Gastrocnemius medialis (tissue), 4 donors: Measurements from ENCODE around the gene DNM1. TPM values are rescaled to one million over a fixed set of nuclear protein-coding genes. Genes with fewer than 3 reads are reported as not detected.

Experiments
- ATAC-seq, 2 donors: fragments of 150-250 bp; one replicate each; pipeline ENCODE4 v1.9.1; 2016
- DNase-seq, 2 donors: peaks; one replicate each; pipeline ENCODE4 v3.0.0-alpha.2; 2019
- H3K27ac ChIP-seq, 4 donors: fragments of 200-600 bp; sonication (generic); 1 replicate in 1 of 4; 2 replicates in 3 of 4; pipeline ENCODE4 v1.5.1; 2016 to 2018; ENCODE audit warnings: mild to moderate bottlenecking in 2 of 4, moderate library complexity in 1 of 4
- H3K27me3 ChIP-seq, 3 donors: fragments of 200-600 bp; sonication (generic) in 2 of 3; 1 replicate in 1 of 3; 2 replicates in 2 of 3; pipeline versions ENCODE4 v1.5.1 to v1.6.0; 2016 to 2019; ENCODE audit warnings: mild to moderate bottlenecking in 1 of 3, moderate library complexity in 1 of 3
- H3K36me3 ChIP-seq, 2 donors: fragments of 200-600 bp; sonication (generic) in 1 of 2; one replicate each; pipeline ENCODE4 v1.5.1; 2017 to 2018
- H3K4me1 ChIP-seq, 2 donors: fragments of 200-600 bp; sonication (generic) in 1 of 2; one replicate each; pipeline ENCODE4 v1.5.1; 2016 to 2017; ENCODE audit warnings: mild to moderate bottlenecking in 2 of 2
- H3K4me3 ChIP-seq, 4 donors: fragments of 200-600 bp; sonication (generic) in 3 of 4; 1 replicate in 1 of 4; 2 replicates in 3 of 4; pipeline ENCODE4 v1.5.1; 2016 to 2019; ENCODE audit warnings: mild to moderate bottlenecking in 2 of 4
- H3K9me3 ChIP-seq, 3 donors: fragments of 200-600 bp; sonication (generic) in 2 of 3; 1 replicate in 1 of 3; 2 replicates in 2 of 3; pipeline ENCODE4 v1.5.1; 2016 to 2019
- POLR2A ChIP-seq, 2 donors: fragments of 450-650 bp; IDR thresholded peaks; one replicate each; pipeline ENCODE4 v1.6.1; 2017; ENCODE audit warnings: antibody characterized with exemption in 2 of 2, mild to moderate bottlenecking in 2 of 2, moderate library complexity in 2 of 2
- in situ Hi-C, 4 donors: fragments of 200-750 bp; cut with MboI; loops; one replicate each; pipeline versions ENCODE4 v1.15.0 to v1.8.0; 2017; ENCODE audit warnings: low sequenced_read_pairs in 4 of 4
- intact Hi-C: fragments of 100-400 bp; cut with DNase I; formaldehyde crosslinking; loops from one replicate; pipeline ENCODE4 v1.15.1; 2023; ENCODE audit warnings: low total_unique reads
- total RNA-seq, 4 donors: library from RNA; depleted of rRNA; stranded (reverse); fragments of >200 nt; gene quantifications; one replicate each; pipeline versions ENCODE4 v1.1.0 to v1.2.3, GENCODE V29; 2016
- TF ChIP-seq, protein P1 (sequence below), 5 experiments: fragments of 450-650 bp in 3 of 5; fragments of 200-600 bp in 2 of 5; sonication (generic) in 2 of 5; IDR thresholded peaks in 4 of 5; conservative IDR thresholded peaks in 1 of 5; 1 replicate in 4 of 5; 2 replicates in 1 of 5; pipeline ENCODE4 v1.5.1; 2016 to 2019; ENCODE audit warnings: antibody characterized with exemption in 5 of 5, mild to moderate bottlenecking in 3 of 5, moderate library complexity in 3 of 5

Gene DNM1
- total RNA-seq, 4 donors from 2014 or later, result 1.8 to 3.8 (median 2.0) TPM

DNA sequence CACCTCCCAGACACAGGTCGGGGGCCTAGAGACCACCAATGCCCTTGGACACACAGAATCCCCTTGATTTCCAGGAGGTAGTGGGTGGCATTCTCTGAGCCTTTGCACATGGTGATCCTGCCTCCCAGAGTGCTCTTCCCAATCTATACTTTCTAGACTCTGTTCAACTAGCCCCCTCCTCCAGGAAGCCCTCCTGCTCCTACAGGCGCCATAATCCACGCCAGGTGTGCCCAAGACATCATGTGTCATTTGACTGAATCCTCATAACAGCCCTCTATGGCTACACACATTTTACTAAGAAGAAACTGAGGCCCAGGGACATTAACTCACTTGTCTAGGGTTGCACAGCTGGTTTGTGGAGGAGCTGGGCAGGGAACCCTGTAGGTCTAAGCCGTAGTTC, 36.0 kb upstream of the DNM1 start:
- Histone ChIP-seq H3K4me3 (no peak overlapping the region), H3K27me3 (no peaks in the 10 kb centered on the region), H3K9me3 (no peaks in the 10 kb centered on the region), H3K27ac (no peak overlapping the region), H3K4me1 (no peaks in the 10 kb centered on the region), H3K36me3 (peaks cover 0 to 75% of the 10 kb centered on the region in 2 donors)
- ATAC-seq, result no peak
- intact Hi-C loops (no loop called here), in situ Hi-C loops (no loop called here)
- no peak for DNase-seq
- TF ChIP-seq POLR2A (IDR thresholded peaks at IDR 0.05), result no peak
- TF ChIP-seq, protein P1, sequence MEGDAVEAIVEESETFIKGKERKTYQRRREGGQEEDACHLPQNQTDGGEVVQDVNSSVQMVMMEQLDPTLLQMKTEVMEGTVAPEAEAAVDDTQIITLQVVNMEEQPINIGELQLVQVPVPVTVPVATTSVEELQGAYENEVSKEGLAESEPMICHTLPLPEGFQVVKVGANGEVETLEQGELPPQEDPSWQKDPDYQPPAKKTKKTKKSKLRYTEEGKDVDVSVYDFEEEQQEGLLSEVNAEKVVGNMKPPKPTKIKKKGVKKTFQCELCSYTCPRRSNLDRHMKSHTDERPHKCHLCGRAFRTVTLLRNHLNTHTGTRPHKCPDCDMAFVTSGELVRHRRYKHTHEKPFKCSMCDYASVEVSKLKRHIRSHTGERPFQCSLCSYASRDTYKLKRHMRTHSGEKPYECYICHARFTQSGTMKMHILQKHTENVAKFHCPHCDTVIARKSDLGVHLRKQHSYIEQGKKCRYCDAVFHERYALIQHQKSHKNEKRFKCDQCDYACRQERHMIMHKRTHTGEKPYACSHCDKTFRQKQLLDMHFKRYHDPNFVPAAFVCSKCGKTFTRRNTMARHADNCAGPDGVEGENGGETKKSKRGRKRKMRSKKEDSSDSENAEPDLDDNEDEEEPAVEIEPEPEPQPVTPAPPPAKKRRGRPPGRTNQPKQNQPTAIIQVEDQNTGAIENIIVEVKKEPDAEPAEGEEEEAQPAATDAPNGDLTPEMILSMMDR (IDR thresholded peaks at IDR 0.05 in 4 of 5, conservative IDR thresholded peaks at IDR 0.05 in 1 of 5), result no peak

DNA sequence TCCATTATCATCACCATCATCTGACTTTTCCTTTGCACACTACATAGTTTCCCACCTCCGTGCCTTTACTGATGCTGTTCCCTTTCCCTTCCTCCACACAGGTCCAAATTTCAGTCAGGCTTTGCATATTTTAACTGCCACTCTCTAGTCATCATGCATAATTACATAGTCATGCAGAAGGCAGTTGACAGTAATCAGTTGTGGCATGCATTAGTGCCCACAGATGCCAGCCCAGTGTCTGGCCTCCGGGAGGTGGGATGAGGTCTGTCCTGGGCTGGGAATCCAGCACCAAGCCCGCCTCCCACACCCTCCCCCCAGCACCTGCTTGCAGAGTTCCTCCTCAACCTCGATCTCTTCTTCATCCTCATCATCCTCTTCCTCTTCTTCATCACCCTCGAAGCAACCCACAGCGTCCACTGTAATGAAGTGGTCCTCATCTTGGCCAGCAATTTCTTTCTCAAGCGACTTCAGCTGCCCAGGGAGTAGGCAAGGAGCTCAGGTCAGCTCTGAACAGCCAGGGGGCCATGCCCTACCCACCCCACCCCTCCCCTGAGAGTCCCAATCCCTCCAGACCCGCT, 34.4 kb upstream of the DNM1 start:
- Histone ChIP-seq H3K4me1 (no peaks in the 10 kb centered on the region), H3K27ac (no peak overlapping the region), H3K27me3 (no peaks in the 10 kb centered on the region), H3K4me3 (no peak overlapping the region), H3K36me3 (peaks cover 0 to 64% of the 10 kb centered on the region in 2 donors), H3K9me3 (no peaks in the 10 kb centered on the region)
- intact Hi-C loops (no loop called here), in situ Hi-C loops (no loop called here)
- no peak for DNase-seq
- ATAC-seq, result no peak
- TF ChIP-seq, protein P1 (IDR thresholded peaks at IDR 0.05 in 4 of 5, conservative IDR thresholded peaks at IDR 0.05 in 1 of 5), result no peak
- TF ChIP-seq POLR2A (IDR thresholded peaks at IDR 0.05), result no peak

DNA sequence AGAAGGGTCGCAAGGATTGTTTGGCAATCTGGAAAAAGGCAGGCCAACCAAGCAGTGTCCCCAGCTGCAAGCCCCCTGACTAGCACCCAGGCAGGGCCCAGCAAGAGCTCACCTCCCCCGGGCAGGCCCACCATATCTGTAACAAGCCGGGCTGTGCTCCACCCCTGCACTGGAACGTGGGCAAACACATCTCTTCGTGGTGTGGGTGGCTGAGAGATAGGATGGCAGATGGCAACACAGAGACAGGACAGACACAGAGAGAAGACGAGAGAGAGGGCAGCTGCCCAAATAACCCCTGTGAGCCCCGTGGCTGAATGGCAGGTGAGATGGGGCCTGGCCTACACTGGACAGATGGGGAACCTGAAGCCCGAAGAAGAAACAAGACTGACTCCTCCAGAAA, 33.7 kb upstream of the DNM1 start:
- H3K4me3 ChIP-seq, result no peak overlapping the region
- peaks cover 0 to 63% of the 10 kb centered on the region in 2 donors for H3K36me3 ChIP-seq
- no peaks in the 10 kb centered on the region for H3K4me1 ChIP-seq
- DNase-seq (no peak), ATAC-seq (no peak)
- intact Hi-C loops (no loop called here), in situ Hi-C loops (no loop called here)
- H3K27ac ChIP-seq, result no peak overlapping the region
- H3K27me3 ChIP-seq, result no peaks in the 10 kb centered on the region
- no peaks in the 10 kb centered on the region for H3K9me3 ChIP-seq
- TF ChIP-seq, protein P1 (IDR thresholded peaks at IDR 0.05 in 4 of 5, conservative IDR thresholded peaks at IDR 0.05 in 1 of 5), result no peak
- no peak for TF ChIP-seq POLR2A (IDR thresholded peaks at IDR 0.05)

DNA sequence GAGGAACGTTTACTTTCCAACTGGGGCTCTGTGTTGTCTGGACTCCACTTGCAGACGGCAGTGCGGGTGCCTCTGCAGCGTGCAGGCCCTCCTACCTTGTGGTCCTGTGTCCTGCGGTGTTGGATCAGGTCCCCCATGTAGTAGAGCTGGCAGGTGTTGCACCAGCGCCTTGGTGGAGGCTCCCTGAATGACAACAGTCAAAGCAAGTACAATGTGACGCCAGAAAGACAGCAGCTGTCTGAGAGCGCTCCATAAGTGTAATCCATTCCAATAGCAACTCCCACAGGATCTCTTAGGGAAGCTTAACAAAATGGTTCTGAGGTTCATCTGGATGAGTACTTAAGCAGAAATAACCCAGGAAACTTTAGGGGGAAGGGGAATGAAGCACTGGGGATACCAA, 33.3 kb upstream of the DNM1 start:
- TF ChIP-seq, protein P1 (IDR thresholded peaks at IDR 0.05 in 4 of 5, conservative IDR thresholded peaks at IDR 0.05 in 1 of 5), result no peak
- TF ChIP-seq POLR2A (IDR thresholded peaks at IDR 0.05), result no peak
- no peaks in the 10 kb centered on the region for H3K27me3 ChIP-seq
- intact Hi-C loops, result no loop called here
- H3K9me3 ChIP-seq, result no peaks in the 10 kb centered on the region
- ATAC-seq (no peak), DNase-seq (no peak)
- peaks cover 0 to 63% of the 10 kb centered on the region in 2 donors for H3K36me3 ChIP-seq
- H3K4me3 ChIP-seq, result no peak overlapping the region
- H3K4me1 ChIP-seq, result no peaks in the 10 kb centered on the region
- no peak overlapping the region for H3K27ac ChIP-seq
- in situ Hi-C loops, result no loop called here

DNA sequence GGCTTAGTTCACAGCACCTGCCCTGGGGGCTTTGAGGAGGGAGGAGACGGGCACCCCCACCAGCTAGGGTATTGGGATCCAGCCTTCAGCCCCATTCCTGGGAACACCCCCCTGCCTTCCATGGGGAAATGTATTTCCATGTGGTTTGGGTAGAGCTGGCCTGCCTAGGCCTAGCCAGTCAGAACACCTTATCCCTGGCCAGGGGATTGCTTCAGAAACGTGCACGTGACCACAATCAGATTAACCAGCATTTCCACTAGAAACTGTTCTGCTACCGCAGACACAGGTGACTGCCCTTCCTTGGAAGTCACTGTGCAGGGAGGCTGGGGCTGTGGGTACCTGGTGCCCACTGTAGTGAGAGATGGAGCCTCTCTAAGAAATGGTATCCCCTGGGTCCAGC, 29.1 kb upstream of the DNM1 start:
- DNase-seq (no peak), ATAC-seq (no peak)
- no peaks in the 10 kb centered on the region for H3K9me3 ChIP-seq
- intact Hi-C loops, result no loop called here
- H3K27me3 ChIP-seq, result no peaks in the 10 kb centered on the region
- in situ Hi-C loops, result no loop called here
- peaks cover 0 to 64% of the 10 kb centered on the region in 2 donors for H3K36me3 ChIP-seq
- no peak overlapping the region for H3K27ac ChIP-seq
- TF ChIP-seq, protein P1 (IDR thresholded peaks at IDR 0.05 in 4 of 5, conservative IDR thresholded peaks at IDR 0.05 in 1 of 5), result no peak
- TF ChIP-seq POLR2A (IDR thresholded peaks at IDR 0.05), result no peak
- no peaks in the 10 kb centered on the region for H3K4me1 ChIP-seq
- H3K4me3 ChIP-seq, result no peak overlapping the region
